ENCODE data around the gene ALPL.

GRCh38 chr1:21469581-21469980 is 39.6 kb upstream of the ALPL start:
- no peak for TF ChIP-seq EP300 (IDR thresholded peaks at IDR 0.05; ENCODE audit: borderline replicate concordance in 1 of 2, control insufficient read depth in 1 of 2, low read depth in 2 of 2, low read length in 2 of 2)
- TF ChIP-seq POU2F2 (IDR thresholded peaks at IDR 0.05; ENCODE audit: borderline replicate concordance, low read depth, low read length), result no peak

Data from GM12878 (cell line).